GM12878 (cell line): Measurements from ENCODE around the gene PRKRA. TPM values are rescaled to one million over a fixed set of nuclear protein-coding genes. Genes with fewer than 3 reads are reported as not detected.

Source experiments
- ATAC-seq: fragments of 200-7000 bp; cut with Tn5 transposase; 3 replicates; pipeline ENCODE4 v1.9.1; 2020; ENCODE audit warnings: mild to moderate bottlenecking, moderate library complexity
- BruUV-seq: library from RNA; stranded (reverse); fragments of 400-500 nt; replicated peaks from 2 replicates; lab custom pipeline; 2021; lab: Mats Ljungman, UMichigan
- CTCF ChIA-PET: fragments of 300-600 bp; sonication (Branson Sonifier 250); formaldehyde crosslinking; extraction: SDS; loops from one replicate; lab custom pipeline; 2021; ENCODE audit warnings: inconsistent platforms; lab: Yijun Ruan, JAX
- POLR2A ChIA-PET: fragments of 350-600 bp; formaldehyde crosslinking; extraction: SDS; loops from one replicate; lab custom pipeline; 2021; ENCODE audit warnings: inconsistent platforms; lab: Charles Lee
- RAD21 ChIA-PET: fragments of 300-600 bp; sonication (Branson Sonifier 250); formaldehyde crosslinking; loops from one replicate; lab custom pipeline; 2023; ENCODE audit warnings: antibody characterized with exemption; ENCODE audit not compliant: unreplicated experiment; lab: Charles Lee
- SMC1A ChIA-PET: fragments of 300-600 bp; sonication (Branson Sonifier 250); formaldehyde crosslinking; loops from one replicate; lab custom pipeline; 2023; ENCODE audit not compliant: unreplicated experiment, uncharacterized antibody; lab: Charles Lee
- DNase-seq: peaks from one replicate; pipeline ENCODE4 v3.0.0-alpha.2; 2011; ENCODE audit warnings: low read depth, low spot score
- FAIRE-seq: peaks from 3 replicates; lab custom pipeline; 2011; peaks lifted over from hg19 to GRCh38; lab: Jason Lieb, UNC
- H2AFZ ChIP-seq: 2 replicates; pipeline ENCODE4 v1.6.0; 2011; ENCODE audit warnings: low read depth, low read length, control low read depth; ENCODE audit not compliant: control insufficient read depth
- H3K27ac ChIP-seq: 2 replicates; pipeline ENCODE4 v1.5.1; 2011; ENCODE audit warnings: control low read depth; ENCODE audit not compliant: control insufficient read depth, insufficient read depth
- H3K27me3 ChIP-seq, 2 experiments: replicated peaks in 1 of 2; 2 replicates each; pipeline versions ENCODE4 v1.6.0 to v1.6.1; 2011; ENCODE audit warnings: low read length in 1 of 2; ENCODE audit not compliant: control insufficient read depth in 2 of 2, insufficient read depth in 2 of 2
- H3K36me3 ChIP-seq, 2 experiments: 2 replicates each; pipeline ENCODE4 v1.5.1; 2011; ENCODE audit warnings: low read length in 1 of 2; ENCODE audit not compliant: control insufficient read depth in 2 of 2, insufficient read depth in 2 of 2
- H3K4me1 ChIP-seq: 2 replicates; pipeline ENCODE4 v1.6.1; 2011; ENCODE audit warnings: mild to moderate bottlenecking, low read length, moderate library complexity, mixed read lengths; ENCODE audit not compliant: control insufficient read depth, insufficient read depth
- H3K4me2 ChIP-seq: 2 replicates; pipeline ENCODE4 v1.6.0; 2011; ENCODE audit warnings: control low read depth; ENCODE audit not compliant: control insufficient read depth, insufficient read depth
- H3K4me3 ChIP-seq: fragments of 200-600 bp; sonication (generic); 2 replicates; pipeline ENCODE4 v1.5.1; 2016
- H3K79me2 ChIP-seq: 2 replicates; pipeline ENCODE4 v1.6.0; 2011; ENCODE audit warnings: low read length; ENCODE audit not compliant: control insufficient read depth, insufficient read depth
- H3K9ac ChIP-seq: 2 replicates; pipeline ENCODE4 v1.8.0; 2011; ENCODE audit warnings: low read length, control low read depth, mixed read lengths; ENCODE audit not compliant: control insufficient read depth, insufficient read depth
- H3K9me3 ChIP-seq: replicated peaks from 3 replicates; pipeline ENCODE4 v1.5.1; 2011; ENCODE audit warnings: mild to moderate bottlenecking, low read length; ENCODE audit not compliant: control insufficient read depth, insufficient read depth
- H4K20me1 ChIP-seq: 2 replicates; pipeline ENCODE4 v1.6.0; 2011; ENCODE audit not compliant: control insufficient read depth, insufficient read depth
- JUND ChIP-seq: IDR thresholded peaks from 2 replicates; pipeline ENCODE4 v1.6.1; 2012; ENCODE audit warnings: low read depth, mild to moderate bottlenecking, low read length, improper control_type of control experiment, moderate library complexity
- RAD21 ChIP-seq: IDR thresholded peaks from 2 replicates; pipeline ENCODE4 v1.6.1; 2011; ENCODE audit warnings: mild to moderate bottlenecking, low read depth, low read length, moderate library complexity; ENCODE audit not compliant: insufficient read depth
- SMC3 ChIP-seq: IDR thresholded peaks from 2 replicates; pipeline ENCODE4 v1.6.1; 2011; ENCODE audit warnings: low read length, improper control_type of control experiment, borderline replicate concordance
- WGBS: methylation state at CpG from one replicate; pipeline ENCODE4 v1.1.6; 2016; ENCODE audit warnings: low lambda C conversion rate; ENCODE audit not compliant: insufficient replicate concordance, insufficient coverage; ENCODE audit errors: missing lambda C conversion rate; 5-methylcytosine and 5-hydroxymethylcytosine counted together
- in situ Hi-C: fragments of 300-500 bp; cut with MboI; formaldehyde crosslinking; loops from 9 replicates; pipeline ENCODE4 v1.14.3; 2018; ENCODE audit warnings: mixed read lengths
- intact Hi-C: fragments of 100-400 bp; cut with micrococcal nuclease; formaldehyde crosslinking; loops from one replicate; pipeline ENCODE4 v1.14.2; 2022; ENCODE audit not compliant: unreplicated experiment
- polyA plus RNA-seq, 11 experiments: library from polyadenylated mRNA; depleted of rRNA in 4 of 11; unstranded in 6 of 11; stranded (reverse) in 5 of 11; fragments of >200 nt; fragmentation: Nextera tagmentation in 4 of 11; fragmentation: Illumina TruSeq in 1 of 11; extraction: Ambion mirVana in 4 of 11; extraction: Trizol in 1 of 11; gene quantifications; 1 replicate in 1 of 11; 2 replicates in 10 of 11; pipeline versions ENCODE4 v1.2.1 to v1.2.3, GENCODE V29; 2011 to 2016; ENCODE audit warnings: inconsistent platforms in 2 of 11, missing spikeins in 2 of 11, low read depth in 1 of 11
- total RNA-seq, 4 experiments: library from RNA; depleted of rRNA in 3 of 4; stranded (reverse); fragments of >200 nt in 3 of 4; fragmentation: Illumina TruSeq in 1 of 4; extraction: Trizol in 1 of 4; gene quantifications; 2 replicates each; pipeline versions ENCODE4 v1.2.1 to v1.2.3, GENCODE V29; 2013 to 2021
- TF ChIP-seq, protein P1 (sequence below), 3 experiments: IDR thresholded peaks in 2 of 3; conservative IDR thresholded peaks in 1 of 3; 2 replicates each; pipeline ENCODE4 v1.5.1; 2011; ENCODE audit warnings: low read depth in 3 of 3, low read length in 3 of 3, mild to moderate bottlenecking in 3 of 3, control low read depth in 2 of 3, moderate library complexity in 2 of 3, inconsistent platforms in 1 of 3, mixed read lengths in 1 of 3; ENCODE audit not compliant: control insufficient read depth in 2 of 3, insufficient read depth in 1 of 3; ENCODE audit errors: extremely low read depth in 1 of 3

PRKRA gene
- total and polyA plus RNA-seq, 10 of the 15 experiments (the other 5 are each of a cell fraction or from before 2014, with no cell fraction given): 19.1 to 75.6 (median 51.7) TPM

GRCh38 chr2:178419123-178419522 is 31.9 kb downstream of the PRKRA start:
- Histone ChIP-seq H3K9ac (no peak overlapping the region), H2AFZ (no peak overlapping the region), H4K20me1 (no peaks in the 10 kb centered on the region), H3K4me3 (no peak overlapping the region), H3K4me1 (peaks cover 6% of the 10 kb centered on the region; the same call in 1 of the 2 replicates), H3K9me3 (no peaks in the 10 kb centered on the region; the same call in 2 of the 3 replicates), H3K36me3 (no peaks in the 10 kb centered on the region; a peak in 1 of 4 replicates), H3K4me2 (no peak overlapping the region), H3K27me3 (no peaks in the 10 kb centered on the region), H3K79me2 (peaks cover 27% of the 10 kb centered on the region), H3K27ac (no peak overlapping the region)
- ChIA-PET SMC1A (interaction anchor here (0.7 to 10.6 kb wide), 29 partner anchors 10 to 830 kb away, joined by 3 to 454 read pairs (median 4); partner anchors contain the start of genes PJVK, PRKRA and RBM45), RAD21 (interaction anchor here (0.8 to 8.3 kb wide), 24 partner anchors 9 to 308 kb away, joined by 3 to 162 read pairs (median 5); partner anchors contain the start of genes PJVK, PRKRA and RBM45), CTCF (interaction anchor here (0.6 to 12.4 kb wide), 35 partner anchors 9 to 1344 kb away, joined by 3 to 702 read pairs (median 4); partner anchors contain the start of genes PJVK, PRKRA and RBM45), POLR2A (interaction anchor here (1.7 to 3.1 kb wide), 4 partner anchors 15 to 307 kb away, joined by 5 to 21 read pairs (median 10); partner anchors contain the start of genes PJVK, PRKRA and RBM45)
- intact Hi-C loops (no loop called here), in situ Hi-C loops (loop anchor here (5.0 kb wide), 2 partner anchors 112 to 307 kb away; partner anchors contain the start of gene RBM45)
- peak; percentile 32; the same call in 2 of the 3 replicates for ATAC-seq
- WGBS: 62% methylated on average over 1 of the region's 1 CpG
- TF ChIP-seq RAD21 (peak; percentile 70), SMC3 (peak; percentile 37; the same call in 1 of the 2 replicates), JUND (no peak)
- TF ChIP-seq, protein P1, sequence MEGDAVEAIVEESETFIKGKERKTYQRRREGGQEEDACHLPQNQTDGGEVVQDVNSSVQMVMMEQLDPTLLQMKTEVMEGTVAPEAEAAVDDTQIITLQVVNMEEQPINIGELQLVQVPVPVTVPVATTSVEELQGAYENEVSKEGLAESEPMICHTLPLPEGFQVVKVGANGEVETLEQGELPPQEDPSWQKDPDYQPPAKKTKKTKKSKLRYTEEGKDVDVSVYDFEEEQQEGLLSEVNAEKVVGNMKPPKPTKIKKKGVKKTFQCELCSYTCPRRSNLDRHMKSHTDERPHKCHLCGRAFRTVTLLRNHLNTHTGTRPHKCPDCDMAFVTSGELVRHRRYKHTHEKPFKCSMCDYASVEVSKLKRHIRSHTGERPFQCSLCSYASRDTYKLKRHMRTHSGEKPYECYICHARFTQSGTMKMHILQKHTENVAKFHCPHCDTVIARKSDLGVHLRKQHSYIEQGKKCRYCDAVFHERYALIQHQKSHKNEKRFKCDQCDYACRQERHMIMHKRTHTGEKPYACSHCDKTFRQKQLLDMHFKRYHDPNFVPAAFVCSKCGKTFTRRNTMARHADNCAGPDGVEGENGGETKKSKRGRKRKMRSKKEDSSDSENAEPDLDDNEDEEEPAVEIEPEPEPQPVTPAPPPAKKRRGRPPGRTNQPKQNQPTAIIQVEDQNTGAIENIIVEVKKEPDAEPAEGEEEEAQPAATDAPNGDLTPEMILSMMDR (IDR thresholded peaks at IDR 0.05 in 2 of 3, conservative IDR thresholded peaks at IDR 0.05 in 1 of 3; ENCODE audit: control insufficient read depth in 2 of 3, extremely low read depth in 1 of 3, insufficient read depth in 1 of 3, low read depth in 3 of 3, low read length in 3 of 3): peak; percentile 31 to 61 (median 31); a peak in 4 of 6 replicates
- BruUV-seq: no TSS peak
- no peak for DNase-seq
- no peak for FAIRE-seq
